CD4-positive, alpha-beta T cell treated with Interleukin-21 for 1 hour (primary cell): ENCODE measurements around the gene ADAMTS17.

Experiments used
- DNase-seq: peaks from one replicate; pipeline ENCODE4 v3.0.0-alpha.2; 2020

Gene ADAMTS17

DNA sequence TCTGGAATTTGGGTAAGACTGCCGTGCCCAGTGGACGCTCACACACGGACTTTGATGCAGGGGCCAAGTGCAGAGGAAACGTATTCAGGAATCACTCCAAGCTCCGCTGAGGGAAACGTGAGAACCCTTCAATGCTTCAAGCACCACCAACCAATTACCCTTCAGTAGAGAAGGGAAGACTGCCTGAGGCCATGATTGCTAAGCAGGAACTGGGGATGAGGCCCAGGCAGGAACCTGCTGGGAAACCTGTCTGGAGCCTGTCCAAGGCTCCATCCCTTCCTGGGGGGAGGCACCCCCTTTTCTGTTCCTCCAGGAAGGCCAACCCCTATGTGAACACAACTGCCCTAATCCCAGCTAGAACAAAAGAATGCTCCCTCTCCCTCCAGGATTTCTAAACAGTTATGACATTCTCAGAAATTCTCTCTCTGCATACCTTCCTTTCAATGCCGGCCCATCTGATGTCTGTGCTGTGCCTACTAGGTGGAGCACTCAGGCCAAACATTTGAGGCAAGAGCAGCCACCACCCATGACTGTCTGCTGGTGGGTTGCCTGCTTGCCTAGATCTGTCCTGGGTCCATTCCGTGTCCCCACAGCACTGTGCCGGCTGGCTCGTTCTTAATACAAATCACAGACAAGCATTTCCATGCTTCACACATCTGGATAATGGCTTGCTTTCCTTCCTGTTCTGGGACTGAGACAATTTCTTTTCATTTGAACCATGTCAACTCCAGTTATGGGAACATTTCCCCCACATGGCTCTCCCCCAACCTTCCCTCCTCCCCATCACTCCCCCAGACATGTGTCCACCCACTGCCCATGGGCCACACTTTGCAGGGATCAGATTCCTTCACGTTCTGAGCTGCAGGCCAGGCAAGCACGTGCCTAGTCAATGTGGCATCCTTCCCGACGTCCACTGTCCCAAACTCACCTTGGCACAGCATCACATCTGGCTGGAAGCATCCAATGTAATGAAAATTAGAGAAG lies 149.4 kb downstream of the ADAMTS17 start:
- no peak for DNase-seq

DNA sequence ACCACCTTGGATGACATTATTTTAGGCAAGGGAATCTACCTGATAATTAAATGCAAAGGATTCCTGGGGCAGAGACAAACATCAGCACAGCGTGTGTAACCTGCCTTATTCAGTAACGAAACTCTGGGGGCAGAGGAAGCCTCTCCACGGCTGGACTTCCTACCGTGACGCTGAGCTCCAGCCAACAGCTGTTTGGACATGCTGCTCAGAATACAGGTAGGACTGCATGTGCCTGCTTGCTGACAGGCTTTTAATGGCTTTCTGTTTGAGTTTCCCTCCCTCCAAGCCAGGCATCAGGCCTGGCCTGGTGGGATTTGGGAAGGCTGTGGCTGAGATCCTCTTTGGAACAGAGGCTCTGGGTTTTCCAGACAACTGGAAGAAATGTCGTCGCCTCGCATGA lies 150.6 kb downstream of the ADAMTS17 start:
- DNase-seq, result no peak

DNA sequence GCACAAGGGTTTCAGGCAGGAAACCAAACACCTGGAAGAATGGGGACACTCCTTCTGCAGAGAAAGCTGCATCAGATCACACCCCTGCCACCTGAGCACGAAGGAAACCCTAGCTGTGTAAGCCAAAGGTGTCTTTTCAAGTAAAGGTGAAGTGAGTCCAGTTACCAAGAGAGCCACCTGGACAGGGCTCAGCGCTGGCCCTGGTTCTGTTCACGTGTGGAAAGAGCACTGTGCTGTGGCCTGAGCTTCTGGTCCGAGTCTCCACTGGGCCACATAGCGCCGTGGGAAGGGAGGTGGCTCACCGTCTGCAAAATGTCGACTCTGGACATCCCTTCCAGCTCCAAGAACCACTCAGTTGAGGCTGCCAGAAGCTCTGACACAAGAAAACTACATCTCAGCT lies 151.1 kb downstream of the ADAMTS17 start:
- DNase-seq, result no peak

- no peak for DNase-seq
Measured at GRCh38 chr15:100189849-100190248, 151.9 kb downstream of the ADAMTS17 start.

DNA sequence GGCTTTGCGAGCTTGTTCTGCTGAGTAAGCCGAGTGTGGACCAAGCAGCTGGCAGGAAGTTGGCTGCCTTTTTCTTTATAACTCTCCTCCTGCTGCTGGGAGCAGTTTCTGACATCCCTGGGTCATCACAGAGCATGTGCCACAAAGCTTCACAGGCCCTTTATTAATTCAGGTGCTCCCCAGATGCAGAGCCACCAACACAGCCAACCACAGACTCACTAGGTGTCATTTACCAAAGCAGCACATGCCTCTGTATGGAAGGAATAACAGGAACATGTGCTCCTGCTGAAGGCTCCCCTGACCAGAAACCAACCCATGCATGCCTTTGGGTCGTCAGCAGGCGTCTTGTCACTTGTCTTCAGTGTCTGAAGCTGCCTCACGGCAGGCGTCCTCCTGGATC lies 152.5 kb downstream of the ADAMTS17 start:
- no peak for DNase-seq

GRCh38 chr15:100187677-100188076 lies 154.1 kb downstream of the ADAMTS17 start:
- no peak for DNase-seq

DNA sequence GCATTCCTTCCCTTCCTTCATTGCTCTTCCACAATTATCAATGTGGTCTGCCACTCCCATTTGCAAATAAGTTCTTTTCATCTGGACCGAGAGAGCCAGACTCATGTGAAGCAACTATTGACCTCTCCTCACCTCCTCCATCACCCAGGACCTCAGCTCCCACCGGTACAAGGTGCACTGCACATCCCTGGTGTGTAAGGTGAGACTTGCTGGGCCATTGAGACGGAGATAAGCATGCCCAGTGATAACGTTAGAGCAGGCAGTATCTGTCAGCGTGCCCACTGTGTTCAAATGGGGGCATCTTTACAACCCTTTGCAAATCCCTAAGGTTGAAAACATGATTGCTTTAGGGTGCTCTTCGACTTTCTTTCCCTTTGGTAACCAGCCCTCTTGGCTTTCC lies 154.8 kb downstream of the ADAMTS17 start:
- no peak for DNase-seq

- no peak for DNase-seq
Measured at GRCh38 chr15:100186366-100186765, 155.4 kb downstream of the ADAMTS17 start.

DNA sequence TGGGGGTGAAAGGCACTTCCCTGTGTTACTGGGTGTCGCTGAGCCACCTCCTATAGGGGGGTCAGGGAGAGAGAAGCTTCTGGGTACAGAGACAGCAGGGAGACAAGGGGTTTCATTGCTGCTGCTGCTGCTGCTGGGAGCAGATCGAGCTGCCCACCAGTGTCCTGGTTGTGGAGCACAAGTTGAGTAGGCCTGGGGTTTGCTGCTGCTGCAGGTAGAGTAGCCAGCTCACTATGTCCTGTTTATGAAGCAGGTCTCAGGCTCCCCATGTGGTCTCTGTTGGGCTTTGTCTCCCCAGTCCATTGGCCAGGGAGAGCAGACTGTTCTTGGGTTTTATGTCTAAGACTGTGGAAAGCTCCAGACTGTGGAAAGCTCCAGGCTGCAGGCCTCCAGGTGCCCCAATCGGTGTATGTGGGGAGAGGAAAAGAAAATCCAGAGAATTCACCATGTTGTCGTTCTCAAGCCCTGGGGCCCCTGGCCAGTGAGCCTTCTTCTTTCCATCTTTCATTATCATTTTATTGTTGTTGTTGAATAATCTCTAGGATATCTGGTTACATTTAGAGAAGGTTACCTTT lies 157.8 kb downstream of the ADAMTS17 start:
- DNase-seq, result no peak

- no peak for DNase-seq
Measured at GRCh38 chr15:100180921-100181320, 160.9 kb downstream of the ADAMTS17 start.

DNA sequence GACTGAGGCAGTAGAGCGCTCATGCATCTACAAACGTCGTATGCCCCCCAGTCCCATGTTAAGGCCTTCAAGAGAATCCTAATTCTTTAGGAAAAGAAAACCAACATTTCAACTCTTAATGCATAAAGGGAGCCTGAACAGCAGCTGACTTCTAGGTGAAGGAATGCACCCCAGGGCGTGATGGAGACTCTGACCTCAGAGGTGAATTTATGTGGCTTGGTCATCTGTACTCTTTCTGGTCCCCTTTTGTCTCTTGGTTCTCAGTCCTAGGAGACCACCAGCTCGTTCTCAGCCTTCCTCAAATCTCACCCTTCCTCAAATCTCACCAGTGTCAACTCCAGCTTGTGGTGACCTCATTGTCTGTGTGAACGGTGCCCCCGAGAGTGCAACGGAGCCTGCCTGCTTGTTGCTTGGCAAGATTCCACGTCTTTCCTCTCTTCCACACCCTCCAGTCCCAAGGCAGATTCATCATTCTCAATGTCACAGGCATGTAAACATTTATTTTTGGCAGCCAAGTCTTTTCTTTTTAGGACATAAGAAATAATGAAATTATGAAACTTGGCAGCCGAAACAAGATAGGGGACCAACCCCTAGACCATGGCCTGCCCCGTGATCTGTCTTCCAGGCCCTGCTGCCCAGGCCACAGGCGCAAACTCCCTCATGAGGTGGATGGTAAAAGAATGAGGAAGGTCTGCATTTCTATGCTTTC lies 166.2 kb downstream of the ADAMTS17 start:
- no peak for DNase-seq

DNA sequence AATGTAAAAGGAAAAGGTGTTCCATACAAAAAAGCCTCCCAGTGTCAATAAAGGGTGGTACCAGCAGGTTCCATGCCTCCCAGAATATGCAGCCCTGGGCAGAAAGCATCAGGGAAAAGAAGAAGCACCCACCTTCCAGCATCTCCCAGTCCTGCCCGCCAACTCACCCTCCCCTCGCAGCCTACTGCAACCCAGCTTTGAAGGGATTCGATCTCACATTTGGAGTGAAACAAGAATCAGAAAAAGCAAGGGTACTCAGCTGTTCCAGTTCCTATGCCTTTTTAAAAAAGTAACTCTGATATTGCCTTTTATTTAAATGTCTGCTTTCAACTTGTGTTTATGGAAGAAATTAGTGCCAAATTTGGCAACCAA lies 166.9 kb downstream of the ADAMTS17 start:
- no peak for DNase-seq

- DNase-seq, result no peak
Measured at GRCh38 chr15:100174159-100174903, 167.4 kb downstream of the ADAMTS17 start.

DNA sequence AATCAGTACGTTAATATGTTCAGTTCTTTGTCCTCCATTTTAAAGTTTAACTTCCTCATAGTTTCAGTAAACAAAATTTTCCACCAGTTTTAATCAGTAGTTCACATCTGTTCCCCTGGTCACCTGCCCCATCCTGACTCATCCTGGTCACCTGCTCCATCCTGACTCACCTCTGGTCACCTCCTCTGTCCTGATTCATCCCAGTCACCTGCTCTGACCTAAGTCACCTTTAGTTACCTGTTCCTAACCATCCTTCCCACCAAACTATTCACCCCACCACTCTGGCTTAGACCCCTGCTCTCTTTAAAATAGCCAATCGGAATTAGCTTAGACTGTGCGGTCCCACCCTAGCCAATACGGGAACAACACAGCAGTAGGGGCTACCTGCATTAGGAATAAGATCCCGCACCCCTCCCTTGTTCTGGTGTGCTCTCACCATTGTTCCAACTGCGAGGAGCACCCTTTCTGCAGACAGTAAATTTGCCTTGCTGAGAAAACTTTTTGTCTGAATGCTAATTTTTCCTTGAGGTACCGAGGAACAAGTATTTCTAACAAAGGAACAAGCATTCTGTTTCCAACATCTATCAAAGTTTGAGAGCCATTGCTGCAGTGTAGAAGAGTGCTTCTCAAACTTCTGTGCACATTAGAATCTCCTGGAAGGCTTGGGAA lies 169.3 kb downstream of the ADAMTS17 start:
- DNase-seq, result no peak

GRCh38 chr15:100171411-100171810 lies 170.4 kb downstream of the ADAMTS17 start:
- no peak for DNase-seq

DNA sequence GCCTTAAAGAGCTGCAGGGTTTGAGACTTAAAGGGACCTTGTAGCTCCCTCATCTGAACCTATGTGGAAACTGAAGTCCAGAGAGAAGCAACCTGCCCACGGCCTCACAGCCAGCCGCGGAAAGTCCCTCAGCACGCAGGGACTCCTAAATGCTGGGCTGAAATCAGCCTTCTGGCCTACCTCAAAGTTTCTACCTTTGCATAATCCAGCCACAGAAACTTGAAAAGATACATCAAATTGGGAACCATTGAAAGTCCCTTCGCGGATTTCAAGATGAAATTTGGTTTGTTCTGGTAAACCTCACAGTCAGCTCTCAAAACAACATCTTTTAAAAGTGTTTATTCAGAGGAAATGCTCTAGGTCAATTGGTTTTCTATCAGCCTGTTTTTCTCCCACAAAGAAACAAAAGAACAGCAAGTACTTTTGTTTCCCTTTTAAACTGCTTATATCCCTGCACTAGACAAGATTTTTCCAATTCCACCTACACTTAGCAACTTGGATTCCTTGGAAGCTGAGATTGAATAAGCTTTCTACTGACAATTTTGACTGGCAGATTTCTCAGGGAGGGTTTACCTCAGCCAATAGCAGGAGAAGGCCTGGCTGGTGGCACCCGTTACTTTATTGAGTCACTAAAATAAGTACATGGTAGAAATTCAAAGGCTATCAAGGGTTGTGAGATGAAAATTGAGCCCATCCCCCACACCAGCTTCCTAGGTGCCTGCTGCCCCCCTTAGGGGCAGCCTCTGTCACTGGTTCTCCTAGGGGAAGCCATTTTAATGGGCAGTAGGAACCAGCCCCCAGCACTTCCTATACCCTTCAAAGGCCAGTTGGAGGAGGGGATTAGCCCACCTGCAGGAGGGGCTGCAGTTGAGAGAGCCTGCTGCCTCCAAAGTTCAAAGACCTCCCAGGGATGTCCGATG lies 171.2 kb downstream of the ADAMTS17 start:
- no peak for DNase-seq

- DNase-seq, result no peak
Measured at GRCh38 chr15:100169615-100170290, 172.0 kb downstream of the ADAMTS17 start.

GRCh38 chr15:100168787-100169186 lies 173.0 kb downstream of the ADAMTS17 start:
- no peak for DNase-seq

- DNase-seq, result no peak
Measured at GRCh38 chr15:100167884-100168375, 173.8 kb downstream of the ADAMTS17 start.

DNA sequence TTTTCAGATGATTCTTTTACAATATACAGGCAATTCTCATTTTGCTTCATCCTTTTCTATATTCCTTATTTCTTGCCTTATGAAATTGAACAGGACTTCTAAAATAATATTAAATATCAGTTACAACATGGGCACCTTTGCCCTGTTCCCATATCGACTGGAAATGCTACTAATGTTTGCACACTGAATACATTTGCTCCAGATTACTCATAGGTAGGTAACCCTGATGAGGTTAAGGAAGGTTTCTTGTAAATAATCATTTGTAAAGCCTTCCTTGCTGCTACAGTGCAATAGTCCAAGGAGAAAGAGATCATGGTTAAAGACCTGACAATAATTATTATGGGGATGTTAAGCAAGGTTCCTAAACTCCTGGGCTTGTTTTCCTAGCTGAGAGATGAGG lies 175.5 kb downstream of the ADAMTS17 start:
- no peak for DNase-seq

- no peak for DNase-seq
Measured at GRCh38 chr15:100163961-100164360, 177.8 kb downstream of the ADAMTS17 start.
